Cardiac fibroblast (primary cell): ENCODE results near the gene SFRP2.

ENCODE experiments used
- DNase-seq, 2 donors: peaks; one replicate each; pipeline versions ENCODE4 v3.0.0 to v3.0.0-alpha.2; 2010; ENCODE audit warnings: low read depth in 2 of 2
- H3K4me3 ChIP-seq, 2 donors: replicated peaks in 1 of 2; 1 replicate in 1 of 2; 2 replicates in 1 of 2; pipeline ENCODE4 v1.5.1; 2011; ENCODE audit warnings: low read depth in 2 of 2, low read length in 2 of 2, mild to moderate bottlenecking in 2 of 2, moderate library complexity in 1 of 2
- TF ChIP-seq, protein P1 (sequence below): IDR thresholded peaks from one replicate; pipeline ENCODE4 v1.5.1; 2011; ENCODE audit warnings: low read depth, mild to moderate bottlenecking, low read length, inconsistent platforms

The SFRP2 gene

GRCh38 chr4:153757407-153757806 is 31.5 kb downstream of the SFRP2 start:
- TF ChIP-seq, protein P1, sequence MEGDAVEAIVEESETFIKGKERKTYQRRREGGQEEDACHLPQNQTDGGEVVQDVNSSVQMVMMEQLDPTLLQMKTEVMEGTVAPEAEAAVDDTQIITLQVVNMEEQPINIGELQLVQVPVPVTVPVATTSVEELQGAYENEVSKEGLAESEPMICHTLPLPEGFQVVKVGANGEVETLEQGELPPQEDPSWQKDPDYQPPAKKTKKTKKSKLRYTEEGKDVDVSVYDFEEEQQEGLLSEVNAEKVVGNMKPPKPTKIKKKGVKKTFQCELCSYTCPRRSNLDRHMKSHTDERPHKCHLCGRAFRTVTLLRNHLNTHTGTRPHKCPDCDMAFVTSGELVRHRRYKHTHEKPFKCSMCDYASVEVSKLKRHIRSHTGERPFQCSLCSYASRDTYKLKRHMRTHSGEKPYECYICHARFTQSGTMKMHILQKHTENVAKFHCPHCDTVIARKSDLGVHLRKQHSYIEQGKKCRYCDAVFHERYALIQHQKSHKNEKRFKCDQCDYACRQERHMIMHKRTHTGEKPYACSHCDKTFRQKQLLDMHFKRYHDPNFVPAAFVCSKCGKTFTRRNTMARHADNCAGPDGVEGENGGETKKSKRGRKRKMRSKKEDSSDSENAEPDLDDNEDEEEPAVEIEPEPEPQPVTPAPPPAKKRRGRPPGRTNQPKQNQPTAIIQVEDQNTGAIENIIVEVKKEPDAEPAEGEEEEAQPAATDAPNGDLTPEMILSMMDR, result no peak
- no peak for DNase-seq
- H3K4me3 ChIP-seq, result no peak overlapping the region

DNA sequence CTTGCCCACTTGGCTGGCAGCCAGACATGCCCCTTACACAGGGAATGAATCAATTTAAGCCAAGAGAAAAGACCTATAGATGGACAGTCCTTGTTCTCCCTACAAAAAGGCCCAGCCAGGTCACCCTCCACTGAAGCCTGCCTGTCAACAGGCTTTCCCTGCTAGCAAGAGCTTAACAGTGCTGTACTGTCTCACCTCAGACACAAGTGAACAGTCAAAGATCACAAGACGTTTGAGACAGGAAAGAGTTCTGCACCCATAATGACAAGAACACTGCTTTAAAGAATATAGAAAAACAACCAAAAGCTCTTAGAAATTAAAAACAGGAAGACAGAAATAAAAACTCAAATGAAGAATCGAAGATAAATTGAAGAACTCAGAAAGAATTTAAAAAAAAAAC is 33.7 kb downstream of the SFRP2 start:
- TF ChIP-seq, protein P1, result no peak
- no peak for DNase-seq
- H3K4me3 ChIP-seq, result no peak overlapping the region

DNA sequence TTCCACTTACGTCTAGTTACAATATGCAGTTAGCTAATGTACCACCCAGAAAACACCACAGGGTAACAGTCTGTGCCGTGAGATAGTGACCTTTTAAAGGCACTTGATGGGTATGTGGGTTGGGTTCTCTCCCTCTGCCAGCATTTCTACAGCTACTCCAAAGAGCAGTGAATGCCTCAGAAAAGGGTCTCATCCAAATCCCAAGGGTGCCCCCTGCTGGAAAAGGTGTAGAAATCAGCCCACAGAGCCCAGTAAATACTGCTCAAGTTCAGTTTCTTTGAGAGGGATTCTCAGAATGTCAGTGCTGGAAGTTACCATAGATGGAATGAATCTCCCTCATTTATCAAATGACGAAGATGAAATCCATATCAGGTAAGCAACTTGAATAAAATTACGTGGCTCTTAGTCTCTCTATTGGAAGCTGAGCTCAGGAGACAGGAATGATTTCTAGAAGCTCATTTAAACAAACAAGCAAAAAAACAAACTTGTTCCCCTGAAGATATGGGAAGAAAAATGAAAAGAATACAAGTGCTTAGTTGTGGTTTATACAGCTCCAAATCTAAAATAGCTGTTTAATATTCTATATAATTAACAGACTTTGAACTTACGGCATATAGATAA is 38.6 kb downstream of the SFRP2 start:
- DNase-seq, result peak; percentile 86 to 87
- TF ChIP-seq, protein P1, result peak; percentile 78
- no peak overlapping the region for H3K4me3 ChIP-seq

DNA sequence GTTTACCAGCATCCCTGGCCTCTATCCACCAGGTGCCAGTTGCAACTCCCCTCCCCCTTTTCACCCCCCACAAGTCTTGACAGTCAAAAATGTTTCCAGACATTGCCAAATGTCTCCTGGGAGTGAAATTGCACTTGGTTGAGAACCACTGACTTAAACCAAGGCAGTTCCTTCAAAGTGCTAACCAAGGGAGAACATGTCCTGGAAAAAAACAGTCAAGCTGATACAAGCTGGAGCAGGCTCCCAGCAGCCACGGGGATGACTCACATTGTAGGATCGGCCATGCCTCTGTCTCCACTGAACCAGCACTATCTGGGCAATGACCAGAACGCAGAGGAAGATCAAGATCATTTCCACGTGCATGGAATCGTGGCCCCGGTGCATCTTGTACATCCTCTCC is 40.5 kb downstream of the SFRP2 start:
- TF ChIP-seq, protein P1, result no peak
- DNase-seq, result peak; percentile 66 to 76
- H3K4me3 ChIP-seq, result no peak overlapping the region

- TF ChIP-seq, protein P1, result no peak
- H3K4me3 ChIP-seq, result no peak overlapping the region
- no peak for DNase-seq
These were observed 41.4 kb downstream of the SFRP2 start for GRCh38 chr4:153747406-153747955.

- H3K4me3 ChIP-seq, result no peak overlapping the region
- DNase-seq, result no peak
- TF ChIP-seq, protein P1, result no peak
These were observed 43.2 kb downstream of the SFRP2 start for GRCh38 chr4:153745651-153746050.

DNA sequence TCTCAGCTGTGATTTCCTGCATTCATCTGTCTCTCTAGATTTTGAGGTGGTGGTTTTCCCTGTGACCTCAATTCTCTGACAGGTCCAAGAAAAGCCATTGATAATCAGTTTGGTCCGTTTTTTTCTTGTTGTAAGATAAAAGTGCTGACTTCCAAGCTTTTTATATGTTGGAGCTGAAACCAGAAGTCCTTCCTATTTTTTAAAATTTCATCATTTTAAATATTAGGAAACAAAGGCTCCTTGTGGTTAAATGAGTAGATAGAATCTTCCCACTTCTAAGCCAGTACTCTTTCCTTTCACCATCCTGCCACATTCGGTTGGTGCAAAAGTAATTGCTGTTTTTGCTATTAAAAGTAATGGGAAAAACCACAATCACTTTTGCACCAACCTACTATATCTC is 47.3 kb downstream of the SFRP2 start:
- H3K4me3 ChIP-seq, result no peak overlapping the region
- no peak for DNase-seq
- TF ChIP-seq, protein P1, result no peak
